T-helper 1 cell (primary cell): ENCODE data around the gene UGT2B15.
"Not testable (repeated sequence)": the region's sequence is repeated elsewhere in the genome, so short reads cannot be mapped to it uniquely, and the experiment has no call there.

Source experiments
- DNase-seq, 5 donors: peaks; one replicate each; pipeline ENCODE4 v3.0.0-alpha.2; 2012 to 2020
- total RNA-seq, 4 donors: gene quantifications; one replicate each; lab custom pipeline; 2026; lab: John Stamatoyannopoulos, UW

Gene UGT2B15
- 0 reads per million in 4 donors for total RNA-seq

GRCh38 chr4:68670479-68670939 is at the start of gene UGT2B15:
TSS of gene UGT2B15 (minus strand) at chr4:68670652. CDS start at chr4:68670618, 34 bp downstream.
- not testable (repeated sequence) for DNase-seq

- DNase-seq = no peak
Observed at GRCh38 chr4:68719075-68719473, 48.6 kb upstream of the UGT2B15 start.

GRCh38 chr4:68718447-68719074 is 48.1 kb upstream of the UGT2B15 start:
- DNase-seq = no peak

DNA sequence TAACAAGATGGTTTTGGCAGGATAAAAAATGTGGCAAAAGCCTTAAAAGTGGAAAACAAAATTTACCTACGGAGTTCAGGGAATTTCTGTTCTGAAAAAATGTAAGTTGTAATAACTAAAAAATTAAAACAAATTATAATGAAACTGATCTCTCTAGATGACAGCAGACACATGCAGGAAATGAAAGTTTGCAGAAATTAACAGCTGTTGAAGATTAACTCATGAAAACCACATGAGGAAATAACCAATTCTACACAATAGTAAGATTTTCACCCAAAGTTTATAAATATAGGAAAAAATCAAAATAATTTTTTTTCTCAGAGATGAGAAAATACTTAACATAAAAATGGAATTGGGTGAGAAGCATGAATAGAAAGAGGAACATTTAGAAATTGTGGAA is 47.5 kb upstream of the UGT2B15 start:
- DNase-seq = no peak

- no peak for DNase-seq
Observed at GRCh38 chr4:68714400-68714799, 43.9 kb upstream of the UGT2B15 start.

- no peak for DNase-seq
Observed at GRCh38 chr4:68712207-68712606, 41.8 kb upstream of the UGT2B15 start.

GRCh38 chr4:68708566-68708965 is 38.1 kb upstream of the UGT2B15 start:
- DNase-seq = no peak

DNA sequence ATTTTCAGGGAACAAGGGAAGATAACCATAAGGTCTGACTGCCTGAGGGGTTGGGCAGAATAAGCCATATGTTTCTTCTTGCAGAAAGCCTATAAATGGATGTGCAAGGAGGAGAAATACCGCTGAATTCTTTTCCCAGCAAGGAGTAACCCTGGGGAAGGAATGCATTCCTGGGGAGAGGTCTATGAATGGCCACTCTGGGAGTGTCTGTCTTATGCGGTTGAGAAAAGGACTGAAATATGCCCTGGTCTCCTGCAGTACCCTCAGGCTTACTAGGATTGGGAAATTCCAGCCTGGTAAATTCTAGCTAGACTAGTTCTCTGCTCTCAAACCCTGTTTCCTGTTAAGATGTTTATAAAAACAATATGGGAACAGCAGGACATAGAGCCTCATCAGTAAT is 32.7 kb upstream of the UGT2B15 start:
- not testable (repeated sequence) for DNase-seq

GRCh38 chr4:68700152-68700551 is 29.7 kb upstream of the UGT2B15 start:
- no peak for DNase-seq

GRCh38 chr4:68693325-68694075 is 23.0 kb upstream of the UGT2B15 start:
- DNase-seq = no peak

DNA sequence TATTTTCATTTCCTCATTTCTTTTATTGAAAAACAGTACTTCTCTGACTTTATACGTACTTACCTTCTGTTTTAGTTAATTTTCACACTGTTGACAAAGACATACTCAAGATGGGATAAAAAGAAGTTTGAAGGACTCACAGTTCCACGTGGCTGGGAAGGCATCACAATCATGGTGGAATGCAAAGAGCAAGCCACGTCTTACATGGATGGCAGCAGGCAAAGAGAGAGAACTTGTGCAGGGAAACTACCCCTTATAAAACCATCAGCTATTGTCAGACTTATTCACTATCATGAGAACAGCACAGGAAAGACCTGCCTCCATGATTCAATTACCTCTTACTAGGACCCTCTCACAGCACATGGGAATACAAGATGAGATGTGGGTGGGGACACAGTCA is 20.7 kb upstream of the UGT2B15 start:
- DNase-seq = no peak

DNA sequence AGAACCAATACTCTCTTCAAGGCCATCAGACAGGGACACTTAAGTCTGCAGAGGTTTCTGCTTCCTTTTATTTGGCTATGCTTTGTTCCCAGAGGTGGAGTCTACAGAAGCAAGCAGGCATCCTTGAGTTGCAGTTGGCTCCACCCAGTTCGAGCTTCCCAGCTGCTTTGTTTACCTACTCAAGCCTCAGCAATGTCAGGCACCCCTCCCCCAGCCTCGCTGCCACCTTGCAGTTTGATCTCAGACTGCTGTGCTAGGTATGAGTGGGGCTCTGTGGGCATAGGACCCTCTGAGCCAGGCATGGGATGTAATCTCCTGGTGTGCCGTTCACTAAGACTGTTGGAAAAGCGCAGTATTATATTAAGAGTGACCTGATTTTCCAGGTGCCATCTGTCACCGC is 12.6 kb upstream of the UGT2B15 start:
- no peak for DNase-seq

DNA sequence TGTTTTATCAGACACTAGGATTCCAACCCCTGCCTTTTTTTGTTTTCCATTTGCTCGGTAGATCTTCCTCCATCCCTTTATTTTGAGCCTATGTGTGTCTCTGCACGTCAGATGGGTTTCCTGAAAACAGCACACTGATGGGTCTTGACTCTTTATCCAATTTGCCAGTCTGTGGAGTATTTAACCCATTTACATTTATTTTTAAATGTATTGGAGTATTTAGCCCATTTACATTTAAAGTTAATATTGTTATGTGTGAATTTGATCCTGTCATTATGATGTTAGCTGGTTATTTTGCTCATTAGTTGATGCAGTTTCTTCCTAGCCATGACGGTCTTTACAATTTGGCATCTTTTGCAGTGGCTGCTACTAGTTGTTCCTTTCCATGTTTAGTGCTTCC is 10.8 kb upstream of the UGT2B15 start:
- DNase-seq = not testable (repeated sequence)

GRCh38 chr4:68673143-68673542 is 2.7 kb upstream of the UGT2B15 start:
- DNase-seq = no peak

GRCh38 chr4:68671217-68671616 is 765 bp upstream of the UGT2B15 start:
- DNase-seq = not testable (repeated sequence)

GRCh38 chr4:68668537-68669163 is 1.8 kb downstream of the UGT2B15 start:
- not testable (repeated sequence) for DNase-seq

- not testable (repeated sequence) for DNase-seq
Observed at GRCh38 chr4:68667551-68667950, 2.9 kb downstream of the UGT2B15 start.

DNA sequence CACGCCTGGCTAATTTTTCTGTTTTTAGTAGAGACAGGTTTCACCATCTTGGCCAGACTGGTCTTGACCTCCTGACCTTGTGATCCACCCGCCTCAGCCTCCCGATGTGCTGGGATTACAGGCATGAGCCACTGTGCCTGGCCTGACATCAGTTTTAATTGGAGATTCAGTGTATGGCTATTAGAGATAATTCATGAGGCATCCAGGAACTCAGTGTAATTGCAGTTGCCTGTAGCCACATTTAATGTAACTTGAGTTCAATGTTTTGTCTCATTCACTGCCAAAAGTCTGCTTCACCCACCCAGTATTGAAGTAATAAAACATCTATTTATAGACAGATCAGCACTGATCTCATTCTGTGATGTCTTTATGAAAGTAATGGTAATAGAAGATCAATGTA is 5.7 kb downstream of the UGT2B15 start:
- DNase-seq = not testable (repeated sequence)

- DNase-seq = not testable (repeated sequence)
Observed at GRCh38 chr4:68662836-68663574, 7.4 kb downstream of the UGT2B15 start.

DNA sequence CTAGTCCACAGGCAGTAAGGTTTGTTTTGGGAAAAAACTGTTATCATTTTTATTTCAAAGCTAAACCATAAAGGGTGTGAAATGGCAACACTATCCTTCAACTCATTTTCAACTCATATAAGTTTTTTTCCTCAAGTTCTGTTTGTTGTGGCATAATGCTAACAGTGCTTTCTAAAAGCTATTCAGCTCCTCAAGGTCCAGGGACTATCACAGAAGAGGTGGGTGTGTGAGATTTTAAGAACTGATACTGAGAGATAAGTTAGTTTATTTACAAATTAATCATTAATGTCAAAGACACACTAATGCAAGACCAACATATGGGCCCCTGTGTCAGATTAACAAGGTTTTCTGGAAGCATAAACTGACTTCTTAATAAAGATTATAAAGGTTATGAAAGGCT is 11.8 kb downstream of the UGT2B15 start:
- DNase-seq = no peak

DNA sequence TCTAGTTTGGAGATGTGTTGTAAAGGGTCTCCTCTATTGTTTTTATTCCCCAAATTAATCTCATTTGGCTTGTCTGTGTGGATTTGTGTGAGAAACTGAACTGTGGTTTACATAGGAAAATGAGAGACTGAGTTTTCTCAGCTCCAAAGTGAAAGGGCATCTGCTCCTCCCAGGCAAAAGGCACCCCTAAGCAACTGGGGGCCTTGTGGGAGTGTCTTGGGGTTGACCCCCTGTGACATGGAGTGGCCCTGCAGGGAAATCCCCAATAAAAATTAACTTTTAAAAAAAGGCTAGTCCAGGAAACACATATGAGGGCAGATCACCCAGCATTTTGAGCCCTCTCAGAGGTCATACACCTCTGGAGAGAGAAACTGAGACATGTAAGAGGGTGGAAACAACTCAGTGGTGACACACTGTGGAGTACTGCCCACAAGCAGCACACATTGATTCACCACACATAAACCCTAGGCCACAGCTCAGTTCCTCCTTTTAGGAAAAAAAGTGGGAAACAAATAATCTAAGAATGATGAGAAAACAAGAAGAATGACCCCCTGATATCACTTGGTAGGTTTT is 13.3 kb downstream of the UGT2B15 start:
- DNase-seq = not testable (repeated sequence)

GRCh38 chr4:68656445-68656973 is 13.9 kb downstream of the UGT2B15 start:
- DNase-seq = not testable (repeated sequence)
